A549 (cell line): ENCODE data around the gene PACSIN1. TPM values are rescaled to one million over a fixed set of nuclear protein-coding genes. Genes with fewer than 3 reads are reported as not detected.
A peak's percentile ranks its signal among the peaks of the same experiment; 100 is the strongest.

ENCODE experiments used
- ATAC-seq, 2 experiments: fragments of 200-7000 bp in 1 of 2; fragments of >200 bp in 1 of 2; cut with Nextera tagmentation in 1 of 2; cut with Tn5 transposase in 1 of 2; 3 replicates each; pipeline versions ENCODE4 v1.8.0 to v1.9.1; 2018 to 2020; ENCODE audit warnings: mild to moderate bottlenecking in 1 of 2, moderate library complexity in 1 of 2
- CTCF ChIA-PET: fragments of 300-600 bp; sonication (Branson Sonifier 250); formaldehyde crosslinking; extraction: SDS; loops from one replicate; lab custom pipeline; 2021; ENCODE audit warnings: antibody characterized with exemption, inconsistent platforms; lab: Yijun Ruan, JAX
- POLR2A ChIA-PET: fragments of 350-600 bp; formaldehyde crosslinking; extraction: SDS; loops from one replicate; lab custom pipeline; 2021; ENCODE audit warnings: antibody characterized with exemption, inconsistent platforms; lab: Yijun Ruan, JAX
- DNase-seq, 2 experiments: peaks; one replicate each; pipeline versions ENCODE4 v3.0.0 to v3.0.0-alpha.2; 2011 to 2016; ENCODE audit warnings: low read depth in 1 of 2, low spot score in 1 of 2
- FAIRE-seq: peaks from 2 replicates; lab custom pipeline; 2011; peaks lifted over from hg19 to GRCh38; lab: Jason Lieb, UNC
- H3K27ac ChIP-seq, 2 experiments: fragments of >200 bp; sonication (Bioruptor Twin); formaldehyde crosslinking; 3 replicates each; pipeline ENCODE4 v1.5.1; 2016 to 2017
- H3K4me1 ChIP-seq: fragments of >200 bp; sonication (Bioruptor Twin); formaldehyde crosslinking; 3 replicates; pipeline ENCODE4 v1.6.1; 2016
- H3K4me2 ChIP-seq: fragments of >200 bp; sonication (Bioruptor Twin); formaldehyde crosslinking; 3 replicates; pipeline ENCODE4 v1.6.1; 2016
- H3K4me3 ChIP-seq: fragments of >200 bp; sonication (Bioruptor Twin); formaldehyde crosslinking; 3 replicates; pipeline ENCODE4 v1.5.1; 2016
- H3K9me3 ChIP-seq: fragments of >200 bp; sonication (Bioruptor Twin); formaldehyde crosslinking; 3 replicates; pipeline ENCODE4 v1.6.1; 2016
- CBX8 ChIP-seq: fragments of 200-600 bp; sonication (generic); IDR thresholded peaks from 2 replicates; pipeline ENCODE4 v1.6.1; 2016
- CHD4 ChIP-seq: fragments of 200-600 bp; sonication (generic); IDR thresholded peaks from 2 replicates; pipeline ENCODE4 v1.6.1; 2016; ENCODE audit warnings: antibody characterized with exemption, mild to moderate bottlenecking, borderline replicate concordance
- ELK1 ChIP-seq: fragments of 150-350 bp; IDR thresholded peaks from 2 replicates; pipeline ENCODE4 v1.6.1; 2014; ENCODE audit warnings: low read depth, mild to moderate bottlenecking, low read length
- EP300 ChIP-seq, 2 experiments: fragments of >200 bp; sonication (Bioruptor Twin); formaldehyde crosslinking; IDR thresholded peaks; 2 replicates in 1 of 2; 3 replicates in 1 of 2; pipeline ENCODE4 v1.6.1; 2016 to 2017
- HDAC2 ChIP-seq: fragments of 200-600 bp; sonication (generic); IDR thresholded peaks from 2 replicates; pipeline ENCODE4 v1.6.1; 2016
- HMGXB4 ChIP-seq: fragments of 250-450 bp; sonication (Bioruptor Pico); IDR thresholded peaks from 2 replicates; pipeline ENCODE4 v1.5.0; 2021; ENCODE audit warnings: mild to moderate bottlenecking, moderate library complexity, borderline replicate concordance
- KDM1A ChIP-seq: fragments of 200-600 bp; sonication (generic); IDR thresholded peaks from 2 replicates; pipeline ENCODE4 v1.6.1; 2016; ENCODE audit warnings: low read depth, mild to moderate bottlenecking
- MAX ChIP-seq: IDR thresholded peaks from 2 replicates; pipeline ENCODE4 v1.6.1; 2012
- MAZ ChIP-seq: fragments of 150-350 bp; IDR thresholded peaks from 2 replicates; pipeline ENCODE4 v1.6.1; 2014; ENCODE audit warnings: antibody characterized with exemption, low read depth, low read length, borderline replicate concordance
- NR3C1 ChIP-seq: fragments of >200 bp; sonication (Bioruptor Twin); formaldehyde crosslinking; IDR thresholded peaks from 3 replicates; pipeline ENCODE4 v1.6.1; 2017
- POLR2A ChIP-seq: IDR thresholded peaks from 2 replicates; pipeline ENCODE4 v1.6.1; 2012; ENCODE audit warnings: mild to moderate bottlenecking, low read length
- POLR2AphosphoS2 ChIP-seq: conservative IDR thresholded peaks from 2 replicates; pipeline ENCODE4 v1.6.1; 2012; ENCODE audit warnings: low read length, improper control_type of control experiment, inconsistent platforms
- RCOR1 ChIP-seq: fragments of 150-350 bp; IDR thresholded peaks from 2 replicates; pipeline ENCODE4 v1.6.1; 2014; ENCODE audit warnings: antibody characterized with exemption, low read length, low read depth
- RNF2 ChIP-seq: fragments of 200-600 bp; sonication (generic); IDR thresholded peaks from 2 replicates; pipeline ENCODE4 v1.6.1; 2016; ENCODE audit warnings: low read depth, mild to moderate bottlenecking, antibody characterized with exemption, moderate library complexity, borderline replicate concordance
- SREBF2 ChIP-seq: fragments of 450-650 bp; IDR thresholded peaks from 2 replicates; pipeline ENCODE4 v1.6.1; 2014; ENCODE audit warnings: mild to moderate bottlenecking, moderate library complexity
- TFCP2L1 ChIP-seq: fragments of 250-450 bp; sonication (Bioruptor Pico); IDR thresholded peaks from 2 replicates; pipeline ENCODE4 v1.5.0; 2021; ENCODE audit warnings: mild to moderate bottlenecking
- TP53 ChIP-seq: fragments of 250-450 bp; sonication (Bioruptor Pico); IDR thresholded peaks from 2 replicates; pipeline ENCODE4 v1.5.0; 2021; ENCODE audit warnings: mild to moderate bottlenecking, moderate library complexity
- USF2 ChIP-seq: fragments of 450-650 bp; IDR thresholded peaks from 2 replicates; pipeline ENCODE4 v1.6.1; 2014; ENCODE audit warnings: antibody characterized with exemption
- ZC3H11A ChIP-seq: fragments of 450-650 bp; IDR thresholded peaks from 2 replicates; pipeline ENCODE4 v1.6.1; 2014; ENCODE audit warnings: antibody characterized with exemption, mild to moderate bottlenecking
- ZFP36 ChIP-seq: fragments of 450-650 bp; IDR thresholded peaks from 2 replicates; pipeline ENCODE4 v1.6.1; 2014; ENCODE audit warnings: borderline replicate concordance; ENCODE audit not compliant: partially characterized antibody
- ZSCAN20 ChIP-seq: fragments of 250-450 bp; sonication (Bioruptor Pico); IDR thresholded peaks from 2 replicates; pipeline ENCODE4 v1.8.0; 2022; ENCODE audit warnings: mild to moderate bottlenecking, moderate library complexity
- WGBS: methylation state at CpG from one replicate; pipeline ENCODE4 v1.1.6; 2017; ENCODE audit errors: missing lambda C conversion rate; 5-methylcytosine and 5-hydroxymethylcytosine counted together
- polyA plus RNA-seq, 4 experiments: library from polyadenylated mRNA; depleted of rRNA in 3 of 4; stranded (reverse); fragments of >200 nt; fragmentation: RNase III in 1 of 4; extraction: RNeasy Plus Mini Kit Qiagen cat#74134 plus additional on column Dnase treatment in 1 of 4; gene quantifications; 2 replicates in 3 of 4; 3 replicates in 1 of 4; pipeline ENCODE4 v1.2.3, GENCODE V29; 2011 to 2017

The PACSIN1 gene
- polyA plus RNA-seq, 2 of the 4 experiments (the other 2 are of a cell fraction), result 0.14 to 0.30 TPM

GRCh38 chr6:34547701-34548644, 82.1 kb downstream of the PACSIN1 start:
- POLR2A ChIA-PET, result interaction anchor here (0.6 kb wide), 1 partner anchor 206 kb away, joined by 8 read pairs; no protein-coding TSS in a partner anchor
- peak overlapping the region; percentile 68 for H3K4me2 ChIP-seq
- H3K9me3 ChIP-seq, result no peaks in the 10 kb centered on the region
- no peak overlapping the region for H3K4me3 ChIP-seq
- FAIRE-seq (no peak), DNase-seq (peak in 1 of 2 experiments; percentile 38), ATAC-seq (peak; percentile 33 to 52; a peak in 4 of 6 replicates)
- H3K27ac ChIP-seq, result peak overlapping the region; percentile 74 to 93
- peaks cover 73% of the 10 kb centered on the region for H3K4me1 ChIP-seq
- no peak for TF ChIP-seq ELK1
- peak; percentile 59 for TF ChIP-seq ZFP36
- CTCF ChIA-PET, result interaction anchor here (0.9 to 2.1 kb wide), 7 partner anchors 12 to 352 kb away, joined by 3 to 9 read pairs (median 3); no protein-coding TSS in a partner anchor
- 22% methylated on average over 5 of the region's 11 CpGs for WGBS

- H3K4me1 ChIP-seq, result peaks cover 73% of the 10 kb centered on the region
Observed at GRCh38 chr6:34549026-34549803, 83.3 kb downstream of the PACSIN1 start.

GRCh38 chr6:34549804-34550202, 83.9 kb downstream of the PACSIN1 start:
- Histone ChIP-seq H3K9me3 (no peaks in the 10 kb centered on the region), H3K4me3 (no peak overlapping the region), H3K4me1 (peaks cover 73% of the 10 kb centered on the region), H3K27ac (peak overlapping the region; percentile 74 to 93), H3K4me2 (no peak overlapping the region)
- no peak for FAIRE-seq
- CTCF ChIA-PET, result interaction anchor here (0.6 to 1.4 kb wide), 3 partner anchors 9 to 396 kb away, joined by 3 read pairs; no protein-coding TSS in a partner anchor
- 83% methylated on average over 1 of the region's 2 CpGs for WGBS
- TF ChIP-seq RNF2 (no peak), TFCP2L1 (CRISPR knock-in tag) (no peak), TP53 (no peak), SREBF2 (no peak), CHD4 (no peak), HMGXB4 (CRISPR knock-in tag) (no peak)
- ATAC-seq, result no peak
- DNase-seq, result no peak
- POLR2A ChIA-PET, result no interaction called here

More at GRCh38 chr6:34549026-34549803, 83.3 kb downstream of the PACSIN1 start:
- H3K4me2 ChIP-seq, result no peak overlapping the region
- H3K4me3 ChIP-seq, result no peak overlapping the region
- H3K27ac ChIP-seq, result peak overlapping the region; percentile 74 to 93
- no peak for DNase-seq
- ATAC-seq, result no peak
- ChIA-PET CTCF (interaction anchor here (0.6 to 1.4 kb wide), 8 partner anchors 10 to 395 kb away, joined by 3 to 6 read pairs (median 3); no protein-coding TSS in a partner anchor), POLR2A (interaction anchor here (0.6 kb wide), 1 partner anchor 207 kb away, joined by 8 read pairs; no protein-coding TSS in a partner anchor)
- TF ChIP-seq NR3C1 (no peak), HDAC2 (no peak), CBX8 (no peak), POLR2A (no peak), POLR2AphosphoS2 (no peak), ZC3H11A (no peak), RCOR1 (no peak), ZSCAN20 (CRISPR knock-in tag) (no peak), EP300 (IDR thresholded peaks at IDR 0.05) (no peak), MAX (no peak), TP53 (no peak), USF2 (no peak), KDM1A (no peak), MAZ (no peak)
- H3K9me3 ChIP-seq, result no peaks in the 10 kb centered on the region
- 89% methylated on average over 5 of the region's 16 CpGs for WGBS
- FAIRE-seq, result no peak
